ENCODE results near the gene ZBTB20.

The ZBTB20 gene

GRCh38 chr3:114634635-114635034 is 512.5 kb downstream of the ZBTB20 start:
- DNase-seq (ENCODE audit: low read depth in 3 of 3): no peak

- no peak for DNase-seq (ENCODE audit: low read depth in 3 of 3)
Measured at GRCh38 chr3:114632757-114633424, 514.2 kb downstream of the ZBTB20 start.

GRCh38 chr3:114627770-114628169 is 519.3 kb downstream of the ZBTB20 start:
- DNase-seq (ENCODE audit: low read depth in 3 of 3): no peak

GRCh38 chr3:114626751-114627150 is 520.3 kb downstream of the ZBTB20 start:
- no peak for DNase-seq (ENCODE audit: low read depth in 3 of 3)

- DNase-seq (ENCODE audit: low read depth in 3 of 3): no peak
Measured at GRCh38 chr3:114624571-114625181, 522.4 kb downstream of the ZBTB20 start.

GRCh38 chr3:114624047-114624445 is 523.0 kb downstream of the ZBTB20 start:
- DNase-seq (ENCODE audit: low read depth in 3 of 3): no peak

- DNase-seq (ENCODE audit: low read depth in 3 of 3): no peak
Measured at GRCh38 chr3:114623420-114624046, 523.6 kb downstream of the ZBTB20 start.

GRCh38 chr3:114622001-114622400 is 525.1 kb downstream of the ZBTB20 start:
- DNase-seq (ENCODE audit: low read depth in 3 of 3): no peak

GRCh38 chr3:114619771-114620170 is 527.3 kb downstream of the ZBTB20 start:
- DNase-seq (ENCODE audit: low read depth in 3 of 3): no peak

GRCh38 chr3:114615523-114616085 is 531.5 kb downstream of the ZBTB20 start:
- no peak for DNase-seq (ENCODE audit: low read depth in 3 of 3)

GRCh38 chr3:114609973-114610630 is 537.0 kb downstream of the ZBTB20 start:
- no peak for DNase-seq (ENCODE audit: low read depth in 3 of 3)

GRCh38 chr3:114608293-114608692 is 538.8 kb downstream of the ZBTB20 start:
- DNase-seq (ENCODE audit: low read depth in 3 of 3): no peak

GRCh38 chr3:114606336-114606735 is 540.8 kb downstream of the ZBTB20 start:
- DNase-seq (ENCODE audit: low read depth in 3 of 3): no peak

GRCh38 chr3:114600571-114600970 is 546.5 kb downstream of the ZBTB20 start:
- DNase-seq (ENCODE audit: low read depth in 3 of 3): no peak

GRCh38 chr3:114597871-114598270 is 549.2 kb downstream of the ZBTB20 start:
- DNase-seq (ENCODE audit: low read depth in 3 of 3): no peak

- no peak for DNase-seq (ENCODE audit: low read depth in 3 of 3)
Measured at GRCh38 chr3:114597012-114597411, 550.1 kb downstream of the ZBTB20 start.

- DNase-seq (ENCODE audit: low read depth in 3 of 3): no peak
Measured at GRCh38 chr3:114596147-114596546, 550.9 kb downstream of the ZBTB20 start.

GRCh38 chr3:114595522-114596028 is 551.5 kb downstream of the ZBTB20 start:
- DNase-seq (ENCODE audit: low read depth in 3 of 3): no peak

- no peak for DNase-seq (ENCODE audit: low read depth in 3 of 3)
Measured at GRCh38 chr3:114590309-114591047, 556.6 kb downstream of the ZBTB20 start.

GRCh38 chr3:114587986-114588385 is 559.1 kb downstream of the ZBTB20 start:
- no peak for DNase-seq (ENCODE audit: low read depth in 3 of 3)

- no peak for DNase-seq (ENCODE audit: low read depth in 3 of 3)
Measured at GRCh38 chr3:114586119-114586518, 561.0 kb downstream of the ZBTB20 start.

All from stimulated activated CD4-positive, alpha-beta T cell treated with anti-CD3 and anti-CD28 coated beads, TNF-alpha, amount 100 ng/mL, for 4 hours (primary cell).